GM19328 (cell line): ENCODE results near the gene MACROD2.

Experiments used
- ATAC-seq: cut with Tn5 transposase; IDR thresholded peaks from one replicate; pipeline ENCODE4 v1.9.1; 2021; ENCODE audit warnings: mild to moderate bottlenecking, moderate library complexity; ENCODE audit not compliant: unreplicated experiment

The MACROD2 gene

GRCh38 chr20:14062171-14062570 is 66.9 kb downstream of the MACROD2 start:
- ATAC-seq = no peak

GRCh38 chr20:14062786-14063185 is 67.5 kb downstream of the MACROD2 start:
- ATAC-seq = no peak

- no peak for ATAC-seq
Measured at GRCh38 chr20:14064333-14064732, 69.0 kb downstream of the MACROD2 start.

- ATAC-seq = no peak
Measured at GRCh38 chr20:14064921-14065320, 69.6 kb downstream of the MACROD2 start.

- ATAC-seq = no peak
Measured at GRCh38 chr20:14065774-14066173, 70.5 kb downstream of the MACROD2 start.

- ATAC-seq = no peak
Measured at GRCh38 chr20:14067603-14068002, 72.3 kb downstream of the MACROD2 start.

- ATAC-seq = no peak
Measured at GRCh38 chr20:14069796-14070195, 74.5 kb downstream of the MACROD2 start.

GRCh38 chr20:14093652-14094051 is 98.3 kb downstream of the MACROD2 start:
- ATAC-seq = no peak

- ATAC-seq = no peak
Measured at GRCh38 chr20:14098261-14098660, 102.9 kb downstream of the MACROD2 start.

GRCh38 chr20:14113416-14113815 is 118.1 kb downstream of the MACROD2 start:
- ATAC-seq = no peak

GRCh38 chr20:14114065-14114704 is 118.9 kb downstream of the MACROD2 start:
- ATAC-seq = no peak

GRCh38 chr20:14116037-14116436 is 120.7 kb downstream of the MACROD2 start:
- ATAC-seq = no peak

- ATAC-seq = no peak
Measured at GRCh38 chr20:14117768-14118167, 122.5 kb downstream of the MACROD2 start.

- no peak for ATAC-seq
Measured at GRCh38 chr20:14126856-14127255, 131.5 kb downstream of the MACROD2 start.

GRCh38 chr20:14127514-14128223 is 132.4 kb downstream of the MACROD2 start:
- ATAC-seq = no peak

GRCh38 chr20:14134004-14134403 is 138.7 kb downstream of the MACROD2 start:
- no peak for ATAC-seq

- no peak for ATAC-seq
Measured at GRCh38 chr20:14142171-14142570, 146.9 kb downstream of the MACROD2 start.

GRCh38 chr20:14142964-14143627 is 147.8 kb downstream of the MACROD2 start:
- no peak for ATAC-seq

GRCh38 chr20:14148042-14148441 is 152.7 kb downstream of the MACROD2 start:
- ATAC-seq = no peak

GRCh38 chr20:14155361-14155760 is 160.0 kb downstream of the MACROD2 start:
- ATAC-seq = no peak

- no peak for ATAC-seq
Measured at GRCh38 chr20:14178528-14178927, 183.2 kb downstream of the MACROD2 start.

- no peak for ATAC-seq
Measured at GRCh38 chr20:14178952-14179351, 183.6 kb downstream of the MACROD2 start.
